Measurements from ENCODE around the gene ZNF274.

DNA sequence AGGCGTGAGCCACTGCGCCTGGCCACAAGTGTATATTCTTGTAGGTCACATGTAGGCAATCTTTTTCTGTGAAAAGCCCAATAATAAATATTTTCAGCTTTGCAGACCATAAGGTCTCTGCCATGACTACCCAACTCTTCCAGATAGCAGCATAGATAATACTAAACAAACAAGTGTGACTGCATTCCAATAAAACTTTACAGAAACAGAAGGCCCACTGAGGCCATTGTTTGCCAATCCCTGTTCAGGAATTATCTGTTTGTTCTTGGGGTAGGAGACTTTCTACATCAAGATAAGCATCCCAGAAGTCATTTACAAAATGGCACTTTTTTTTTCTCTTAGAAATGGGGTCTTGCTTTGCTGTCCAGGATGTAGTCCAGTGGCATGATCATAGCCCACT is 29.5 kb upstream of the ZNF274 start:
- TF ChIP-seq, protein P1, sequence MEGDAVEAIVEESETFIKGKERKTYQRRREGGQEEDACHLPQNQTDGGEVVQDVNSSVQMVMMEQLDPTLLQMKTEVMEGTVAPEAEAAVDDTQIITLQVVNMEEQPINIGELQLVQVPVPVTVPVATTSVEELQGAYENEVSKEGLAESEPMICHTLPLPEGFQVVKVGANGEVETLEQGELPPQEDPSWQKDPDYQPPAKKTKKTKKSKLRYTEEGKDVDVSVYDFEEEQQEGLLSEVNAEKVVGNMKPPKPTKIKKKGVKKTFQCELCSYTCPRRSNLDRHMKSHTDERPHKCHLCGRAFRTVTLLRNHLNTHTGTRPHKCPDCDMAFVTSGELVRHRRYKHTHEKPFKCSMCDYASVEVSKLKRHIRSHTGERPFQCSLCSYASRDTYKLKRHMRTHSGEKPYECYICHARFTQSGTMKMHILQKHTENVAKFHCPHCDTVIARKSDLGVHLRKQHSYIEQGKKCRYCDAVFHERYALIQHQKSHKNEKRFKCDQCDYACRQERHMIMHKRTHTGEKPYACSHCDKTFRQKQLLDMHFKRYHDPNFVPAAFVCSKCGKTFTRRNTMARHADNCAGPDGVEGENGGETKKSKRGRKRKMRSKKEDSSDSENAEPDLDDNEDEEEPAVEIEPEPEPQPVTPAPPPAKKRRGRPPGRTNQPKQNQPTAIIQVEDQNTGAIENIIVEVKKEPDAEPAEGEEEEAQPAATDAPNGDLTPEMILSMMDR (conservative IDR thresholded peaks at IDR 0.05): no peak
- no peak for TF ChIP-seq EZH2 (IDR thresholded peaks at IDR 0.05; ENCODE audit: low read depth)
